Panc1 (cell line): Measurements from ENCODE around the gene CAMKK2. TPM values are rescaled to one million over a fixed set of nuclear protein-coding genes. Genes with fewer than 3 reads are reported as not detected.

ENCODE experiments used
- ATAC-seq: fragments of 200-7000 bp; cut with Tn5 transposase; 2 replicates; pipeline ENCODE4 v1.9.1; 2020; ENCODE audit warnings: mild to moderate bottlenecking, moderate library complexity
- BruUV-seq: library from RNA; stranded (reverse); fragments of 400-500 nt; replicated peaks from 2 replicates; lab custom pipeline; 2021; lab: Mats Ljungman, UMichigan
- CTCF ChIA-PET: fragments of 300-600 bp; sonication (Branson Sonifier 250); formaldehyde crosslinking; loops from one replicate; lab custom pipeline; 2022; ENCODE audit warnings: antibody characterized with exemption; lab: Charles Lee
- POLR2A ChIA-PET: fragments of 300-600 bp; sonication (Branson Sonifier 250); formaldehyde crosslinking; loops from one replicate; lab custom pipeline; 2022; ENCODE audit warnings: antibody characterized with exemption; lab: Charles Lee
- DNase-seq: peaks from one replicate; pipeline ENCODE4 v3.0.0-alpha.2; 2010; ENCODE audit warnings: low read depth, low spot score
- H3K27ac ChIP-seq: 2 replicates; pipeline ENCODE4 v1.5.1; 2011; ENCODE audit warnings: mild to moderate bottlenecking, low read length, inconsistent platforms
- H3K27me3 ChIP-seq: fragments of 200-500 bp; sonication (Bioruptor generic); 2 replicates; pipeline ENCODE4 v1.6.0; 2014; ENCODE audit warnings: low read length, inconsistent platforms; ENCODE audit not compliant: control insufficient read depth, insufficient read depth
- H3K36me3 ChIP-seq: fragments of 200-500 bp; sonication (Bioruptor generic); 2 replicates; pipeline ENCODE4 v1.5.1; 2014; ENCODE audit warnings: inconsistent platforms, mild to moderate bottlenecking, low read length, moderate library complexity; ENCODE audit not compliant: control insufficient read depth, insufficient read depth
- H3K4me1 ChIP-seq: 2 replicates; pipeline ENCODE4 v1.5.1; 2011; ENCODE audit warnings: inconsistent platforms, mild to moderate bottlenecking, low read length, moderate library complexity; ENCODE audit not compliant: control insufficient read depth, insufficient read depth
- H3K4me3 ChIP-seq, 2 experiments: 2 replicates each; pipeline ENCODE4 v1.5.1; 2011 to 2012; ENCODE audit warnings: low read depth in 2 of 2, low read length in 2 of 2, mild to moderate bottlenecking in 2 of 2, inconsistent platforms in 1 of 2, moderate library complexity in 1 of 2
- H3K9me3 ChIP-seq: fragments of 200-500 bp; sonication (Bioruptor generic); 2 replicates; pipeline ENCODE4 v1.5.1; 2014; ENCODE audit warnings: low read depth, mild to moderate bottlenecking, inconsistent platforms, low read length, moderate library complexity; ENCODE audit not compliant: control insufficient read depth, insufficient read depth
- POLR2AphosphoS5 ChIP-seq: IDR thresholded peaks from 2 replicates; pipeline ENCODE4 v1.6.1; 2012; ENCODE audit warnings: mild to moderate bottlenecking, low read depth, low read length, moderate library complexity
- SIN3A ChIP-seq: IDR thresholded peaks from 2 replicates; pipeline ENCODE4 v1.6.1; 2012; ENCODE audit warnings: low read depth, mild to moderate bottlenecking, low read length, moderate library complexity, borderline replicate concordance; ENCODE audit not compliant: insufficient read depth
- TCF7L2 ChIP-seq: IDR thresholded peaks from 2 replicates; pipeline ENCODE4 v1.6.1; 2011; ENCODE audit warnings: mild to moderate bottlenecking, low read depth, low read length, inconsistent platforms
- in situ Hi-C: cut with HindIII; loops from 2 replicates; pipeline ENCODE4 v1.10.0; 2016; ENCODE audit warnings: low sequenced_read_pairs, low pct_unique_long_range_greater_than_20kb
- intact Hi-C: fragments of 100-400 bp; cut with micrococcal nuclease; formaldehyde crosslinking; loops from one replicate; pipeline ENCODE4 v1.10.0; 2022; ENCODE audit not compliant: unreplicated experiment
- total RNA-seq: library from RNA; stranded (reverse); gene quantifications from one replicate; pipeline ENCODE4 v1.2.1, GENCODE V29; 2021; ENCODE audit not compliant: unreplicated experiment
- TF ChIP-seq, protein P1 (sequence below): fragments of 450-650 bp; IDR thresholded peaks from 2 replicates; pipeline ENCODE4 v1.5.1; 2017; ENCODE audit warnings: mild to moderate bottlenecking
- TF ChIP-seq, protein P2 (sequence below), 2 experiments: IDR thresholded peaks; 2 replicates each; pipeline ENCODE4 v1.6.1; 2011 to 2012; ENCODE audit warnings: low read depth in 2 of 2, control low read depth in 1 of 2, low read length in 1 of 2, mild to moderate bottlenecking in 1 of 2, moderate library complexity in 1 of 2; ENCODE audit not compliant: insufficient read depth in 1 of 2

CAMKK2 gene
- total RNA-seq, 1 experiment from 2014 or later: 37.8 TPM

DNA sequence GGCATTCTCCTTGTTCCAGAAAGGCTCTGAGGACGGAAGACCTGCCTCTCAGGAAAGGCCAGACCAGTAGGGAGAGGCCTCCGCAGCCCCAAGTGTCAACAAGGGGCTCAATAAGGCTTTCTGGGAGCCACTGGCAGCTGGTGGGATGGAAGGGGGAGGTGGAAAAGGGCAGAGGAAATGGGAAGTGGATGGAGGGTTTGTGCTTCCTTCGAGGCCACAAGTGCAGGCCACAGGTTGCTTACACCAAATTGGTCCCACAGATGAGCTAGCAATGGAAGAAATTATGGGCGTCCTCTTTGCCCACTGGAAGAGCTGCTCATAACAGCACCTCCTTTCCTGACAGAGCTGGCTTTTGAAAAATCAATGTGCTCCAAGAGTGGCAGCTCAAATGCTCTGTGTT, 58.4 kb downstream of the CAMKK2 start:
- ChIA-PET CTCF (interaction anchor here (0.6 to 0.7 kb wide), 2 partner anchors 73 to 178 kb away, joined by 4 to 6 read pairs; no protein-coding TSS in a partner anchor), POLR2A (interaction anchor here (0.6 kb wide), 1 partner anchor 79 kb away, joined by 10 read pairs; no protein-coding TSS in a partner anchor)
- Histone ChIP-seq H3K4me3 (no peak overlapping the region), H3K36me3 (no peaks in the 10 kb centered on the region), H3K27me3 (no peaks in the 10 kb centered on the region), H3K4me1 (no peaks in the 10 kb centered on the region), H3K27ac (no peak overlapping the region), H3K9me3 (no peaks in the 10 kb centered on the region)
- no peak for ATAC-seq
- DNase-seq: no peak
- BruUV-seq: no TSS peak
- in situ Hi-C loops: no loop called here
- TF ChIP-seq SIN3A: no peak
- TF ChIP-seq, protein P1, sequence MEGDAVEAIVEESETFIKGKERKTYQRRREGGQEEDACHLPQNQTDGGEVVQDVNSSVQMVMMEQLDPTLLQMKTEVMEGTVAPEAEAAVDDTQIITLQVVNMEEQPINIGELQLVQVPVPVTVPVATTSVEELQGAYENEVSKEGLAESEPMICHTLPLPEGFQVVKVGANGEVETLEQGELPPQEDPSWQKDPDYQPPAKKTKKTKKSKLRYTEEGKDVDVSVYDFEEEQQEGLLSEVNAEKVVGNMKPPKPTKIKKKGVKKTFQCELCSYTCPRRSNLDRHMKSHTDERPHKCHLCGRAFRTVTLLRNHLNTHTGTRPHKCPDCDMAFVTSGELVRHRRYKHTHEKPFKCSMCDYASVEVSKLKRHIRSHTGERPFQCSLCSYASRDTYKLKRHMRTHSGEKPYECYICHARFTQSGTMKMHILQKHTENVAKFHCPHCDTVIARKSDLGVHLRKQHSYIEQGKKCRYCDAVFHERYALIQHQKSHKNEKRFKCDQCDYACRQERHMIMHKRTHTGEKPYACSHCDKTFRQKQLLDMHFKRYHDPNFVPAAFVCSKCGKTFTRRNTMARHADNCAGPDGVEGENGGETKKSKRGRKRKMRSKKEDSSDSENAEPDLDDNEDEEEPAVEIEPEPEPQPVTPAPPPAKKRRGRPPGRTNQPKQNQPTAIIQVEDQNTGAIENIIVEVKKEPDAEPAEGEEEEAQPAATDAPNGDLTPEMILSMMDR: no peak
- TF ChIP-seq, protein P2, sequence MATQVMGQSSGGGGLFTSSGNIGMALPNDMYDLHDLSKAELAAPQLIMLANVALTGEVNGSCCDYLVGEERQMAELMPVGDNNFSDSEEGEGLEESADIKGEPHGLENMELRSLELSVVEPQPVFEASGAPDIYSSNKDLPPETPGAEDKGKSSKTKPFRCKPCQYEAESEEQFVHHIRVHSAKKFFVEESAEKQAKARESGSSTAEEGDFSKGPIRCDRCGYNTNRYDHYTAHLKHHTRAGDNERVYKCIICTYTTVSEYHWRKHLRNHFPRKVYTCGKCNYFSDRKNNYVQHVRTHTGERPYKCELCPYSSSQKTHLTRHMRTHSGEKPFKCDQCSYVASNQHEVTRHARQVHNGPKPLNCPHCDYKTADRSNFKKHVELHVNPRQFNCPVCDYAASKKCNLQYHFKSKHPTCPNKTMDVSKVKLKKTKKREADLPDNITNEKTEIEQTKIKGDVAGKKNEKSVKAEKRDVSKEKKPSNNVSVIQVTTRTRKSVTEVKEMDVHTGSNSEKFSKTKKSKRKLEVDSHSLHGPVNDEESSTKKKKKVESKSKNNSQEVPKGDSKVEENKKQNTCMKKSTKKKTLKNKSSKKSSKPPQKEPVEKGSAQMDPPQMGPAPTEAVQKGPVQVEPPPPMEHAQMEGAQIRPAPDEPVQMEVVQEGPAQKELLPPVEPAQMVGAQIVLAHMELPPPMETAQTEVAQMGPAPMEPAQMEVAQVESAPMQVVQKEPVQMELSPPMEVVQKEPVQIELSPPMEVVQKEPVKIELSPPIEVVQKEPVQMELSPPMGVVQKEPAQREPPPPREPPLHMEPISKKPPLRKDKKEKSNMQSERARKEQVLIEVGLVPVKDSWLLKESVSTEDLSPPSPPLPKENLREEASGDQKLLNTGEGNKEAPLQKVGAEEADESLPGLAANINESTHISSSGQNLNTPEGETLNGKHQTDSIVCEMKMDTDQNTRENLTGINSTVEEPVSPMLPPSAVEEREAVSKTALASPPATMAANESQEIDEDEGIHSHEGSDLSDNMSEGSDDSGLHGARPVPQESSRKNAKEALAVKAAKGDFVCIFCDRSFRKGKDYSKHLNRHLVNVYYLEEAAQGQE (IDR thresholded peaks at IDR 0.05; ENCODE audit: insufficient read depth in 1 of 2, low read depth in 2 of 2, low read length in 1 of 2): no peak
- TF ChIP-seq POLR2AphosphoS5: no peak
- TF ChIP-seq TCF7L2: no peak
- intact Hi-C loops: no loop called here

DNA sequence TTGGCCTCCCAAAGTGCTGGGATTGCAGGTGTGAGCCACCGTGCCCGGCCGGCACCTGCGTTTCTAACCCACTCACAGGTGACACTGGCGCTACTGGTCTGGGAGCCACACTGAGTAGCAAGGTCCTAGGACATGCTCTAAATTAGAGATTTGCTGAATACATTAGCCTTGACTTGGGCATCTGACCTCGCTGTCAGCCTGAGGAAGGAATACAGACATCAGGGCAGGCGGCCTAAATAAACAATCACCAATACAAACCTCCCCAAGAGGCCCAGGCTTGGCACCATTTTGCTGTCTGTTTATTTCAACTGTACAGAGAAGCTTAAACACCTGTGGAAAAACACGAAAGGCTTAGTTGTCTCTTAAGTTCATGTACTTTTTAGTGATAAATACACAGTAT, 59.1 kb downstream of the CAMKK2 start:
- BruUV-seq: no TSS peak
- CTCF ChIA-PET: interaction anchor here (0.6 kb wide), 1 partner anchor 212 kb away, joined by 11 read pairs; no protein-coding TSS in a partner anchor
- ATAC-seq (no peak), DNase-seq (no peak)
- POLR2A ChIA-PET: no interaction called here
- no peak overlapping the region for H3K27ac ChIP-seq
- intact Hi-C loops: no loop called here
- TF ChIP-seq SIN3A (no peak), POLR2AphosphoS5 (no peak), TCF7L2 (no peak)
- TF ChIP-seq, protein P2 (IDR thresholded peaks at IDR 0.05; ENCODE audit: insufficient read depth in 1 of 2, low read depth in 2 of 2, low read length in 1 of 2): no peak
- TF ChIP-seq, protein P1: no peak
- H3K27me3 ChIP-seq: no peaks in the 10 kb centered on the region
- in situ Hi-C loops: no loop called here
- no peaks in the 10 kb centered on the region for H3K36me3 ChIP-seq
- H3K4me3 ChIP-seq: no peak overlapping the region
- H3K9me3 ChIP-seq: no peaks in the 10 kb centered on the region
- H3K4me1 ChIP-seq: no peaks in the 10 kb centered on the region
